Psoas muscle (tissue), 8 donors: ENCODE measurements around the gene GASK1B. TPM values are rescaled to one million over a fixed set of nuclear protein-coding genes. Genes with fewer than 3 reads are reported as not detected.
A peak's percentile ranks its signal among the peaks of the same experiment; 100 is the strongest.

ENCODE experiments used
- ATAC-seq, 4 donors: fragments of 200-7000 bp; cut with Tn5 transposase; one replicate each; pipeline ENCODE4 v1.9.1; 2020; ENCODE audit warnings: moderate library complexity in 3 of 4, mild to moderate bottlenecking in 2 of 4
- DNase-seq, 2 donors: peaks; one replicate each; pipeline ENCODE4 v3.0.0-alpha.2; 2020
- H3K27ac ChIP-seq: fragments of 200-600 bp; one replicate; pipeline ENCODE4 v1.8.0; 2022
- H3K27me3 ChIP-seq, 3 donors: fragments of 200-600 bp in 1 of 3; one replicate each; pipeline versions ENCODE4 v1.6.1 to v1.8.0; 2013 to 2022; ENCODE audit warnings: low read length in 2 of 3, mild to moderate bottlenecking in 2 of 3, moderate library complexity in 1 of 3; ENCODE audit not compliant: insufficient read depth in 3 of 3
- H3K36me3 ChIP-seq, 2 donors: fragments of 200-600 bp in 1 of 2; one replicate each; pipeline versions ENCODE4 v1.6.1 to v1.8.0; 2013 to 2022; ENCODE audit warnings: low read depth in 1 of 2, mild to moderate bottlenecking in 1 of 2, moderate library complexity in 1 of 2; ENCODE audit not compliant: insufficient read depth in 1 of 2
- H3K4me1 ChIP-seq: fragments of 200-600 bp; one replicate; pipeline ENCODE4 v1.8.0; 2022
- H3K4me3 ChIP-seq: fragments of 200-600 bp; one replicate; pipeline ENCODE4 v1.8.0; 2022; ENCODE audit warnings: mild to moderate bottlenecking
- H3K9me3 ChIP-seq: fragments of 200-600 bp; one replicate; pipeline ENCODE4 v1.8.0; 2022
- CTCF ChIP-seq: fragments of 200-600 bp; IDR thresholded peaks from one replicate; pipeline ENCODE4 v1.8.0; 2022; ENCODE audit warnings: antibody characterized with exemption
- WGBS, 3 donors: extraction: QIAGEN DNeasy Blood & Tissue Kit; methylation state at CpG; one replicate each; pipeline versions ENCODE4 v1.1.6 to v1.1.7; 2013; 5-methylcytosine and 5-hydroxymethylcytosine counted together
- intact Hi-C, 2 donors: fragments of 100-400 bp; cut with DNase I; formaldehyde crosslinking; loops; one replicate each; pipeline versions ENCODE4 v1.11.0 to v1.14.2; 2022
- polyA plus RNA-seq, 3 donors: library from polyadenylated mRNA; stranded (reverse); fragments of 200-250 nt; gene quantifications; one replicate each; pipeline ENCODE4 v1.2.3, GENCODE V29; 2013
- total RNA-seq, 4 donors: library from RNA; stranded (reverse); fragmentation: NEBNext Ultra II Directional in 2 of 4; extraction: Animal tissue kit (Norgen Biotek cat#: 25700) in 2 of 4; gene quantifications; one replicate each; pipeline versions ENCODE4 v1.2.1 to v1.2.4, GENCODE V29; 2021 to 2023
- donor health status: healthy with polysubstance abuse.
- donor health status: DM: no; HTN: no; CAD: no; lungs with moderate emphysema.
- donor health status: Bipolar disorder and iron deficiency.
- donor health status: healthy.
- donor health status: DM: yes; HTN: yes; CAD: no.
- donor health status: DM: no; HTN: no; CAD: no.
- donor health status: DM: no; HTN: no; CAD: no.
- donor health status: DM: yes; HTN: yes; CAD: no.

Gene GASK1B
- total and polyA plus RNA-seq, 7 donors: 2.6 to 16.7 (median 5.4) TPM

- Histone ChIP-seq H3K27ac (no peak overlapping the region), H3K27me3 (no peaks in the 10 kb centered on the region), H3K4me3 (peak overlapping the region; percentile 25), H3K36me3 (no peaks in the 10 kb centered on the region), H3K4me1 (no peaks in the 10 kb centered on the region), H3K9me3 (no peaks in the 10 kb centered on the region)
- peak; percentile 37 to 81 (median 58) for ATAC-seq
- peak in 1 of 2 donors; percentile 63 for DNase-seq
- intact Hi-C loops: no loop called here
- 81 to 89% (median 83%) methylated on average over 15 of the region's 15 CpGs for WGBS, 3 donors
- TF ChIP-seq CTCF: no peak
Measured at GRCh38 chr4:158182736-158183135, 9.9 kb upstream of the GASK1B start.

- 76 to 77% (median 76%) methylated on average over 5 of the region's 5 CpGs for WGBS, 3 donors
- DNase-seq: no peak
- TF ChIP-seq CTCF: no peak
- no peak overlapping the region for H3K4me3 ChIP-seq
- H3K27ac ChIP-seq: no peak overlapping the region
- intact Hi-C loops: no loop called here
- no peaks in the 10 kb centered on the region for H3K27me3 ChIP-seq
- no peak for ATAC-seq
- H3K9me3 ChIP-seq: no peaks in the 10 kb centered on the region
- no peaks in the 10 kb centered on the region for H3K4me1 ChIP-seq
- H3K36me3 ChIP-seq: no peaks in the 10 kb centered on the region
Measured at GRCh38 chr4:158181906-158182305, 9.1 kb upstream of the GASK1B start.

GRCh38 chr4:158179465-158179864 is 6.6 kb upstream of the GASK1B start:
- H3K4me1 ChIP-seq: no peaks in the 10 kb centered on the region
- H3K27ac ChIP-seq: no peak overlapping the region
- ATAC-seq (no peak), DNase-seq (no peak)
- H3K9me3 ChIP-seq: no peaks in the 10 kb centered on the region
- 53 to 71% (median 55%) methylated on average over 3 of the region's 3 CpGs for WGBS, 3 donors
- intact Hi-C loops: no loop called here
- no peak for TF ChIP-seq CTCF
- H3K4me3 ChIP-seq: no peak overlapping the region
- H3K27me3 ChIP-seq: no peaks in the 10 kb centered on the region
- no peaks in the 10 kb centered on the region for H3K36me3 ChIP-seq

- H3K36me3 ChIP-seq: no peaks in the 10 kb centered on the region
- ATAC-seq (no peak), DNase-seq (no peak)
- H3K4me3 ChIP-seq: no peak overlapping the region
- intact Hi-C loops: no loop called here
- TF ChIP-seq CTCF: no peak
- H3K27me3 ChIP-seq: no peaks in the 10 kb centered on the region
- no peaks in the 10 kb centered on the region for H3K9me3 ChIP-seq
- no peak overlapping the region for H3K27ac ChIP-seq
- peaks cover 4% of the 10 kb centered on the region for H3K4me1 ChIP-seq
Measured at GRCh38 chr4:158176776-158177175, 4.0 kb upstream of the GASK1B start.

- ATAC-seq: no peak
- Histone ChIP-seq H3K27me3 (no peaks in the 10 kb centered on the region), H3K9me3 (no peaks in the 10 kb centered on the region), H3K4me3 (no peak overlapping the region), H3K4me1 (peaks cover 4% of the 10 kb centered on the region), H3K36me3 (no peaks in the 10 kb centered on the region), H3K27ac (no peak overlapping the region)
- 56 to 72% (median 64%) methylated on average over 2 of the region's 2 CpGs for WGBS, 3 donors
- intact Hi-C loops: no loop called here
- TF ChIP-seq CTCF: no peak
- no peak for DNase-seq
Measured at GRCh38 chr4:158176108-158176507, 3.3 kb upstream of the GASK1B start.
